Measurements from ENCODE around the gene ARSA.

- TF ChIP-seq EP300 (IDR thresholded peaks at IDR 0.05) (no peak), CTCF (IDR thresholded peaks at IDR 0.05) (no peak), POLR2A (IDR thresholded peaks at IDR 0.05) (no peak)
These were observed 25.6 kb downstream of the ARSA start for GRCh38 chr22:50602338-50602700.

All from upper lobe of left lung (tissue), 4 donors.